NCI-H526 (cell line): ENCODE measurements around the gene TUFM.
A peak's percentile ranks its signal among the peaks of the same experiment; 100 is the strongest.
"Not testable (repeated sequence)": the region's sequence is repeated elsewhere in the genome, so short reads cannot be mapped to it uniquely, and the experiment has no call there.

Experiments used
- DNase-seq, 2 experiments: peaks; one replicate each; lab custom pipeline; 2025; lab: John Stamatoyannopoulos, UW

TUFM gene

DNA sequence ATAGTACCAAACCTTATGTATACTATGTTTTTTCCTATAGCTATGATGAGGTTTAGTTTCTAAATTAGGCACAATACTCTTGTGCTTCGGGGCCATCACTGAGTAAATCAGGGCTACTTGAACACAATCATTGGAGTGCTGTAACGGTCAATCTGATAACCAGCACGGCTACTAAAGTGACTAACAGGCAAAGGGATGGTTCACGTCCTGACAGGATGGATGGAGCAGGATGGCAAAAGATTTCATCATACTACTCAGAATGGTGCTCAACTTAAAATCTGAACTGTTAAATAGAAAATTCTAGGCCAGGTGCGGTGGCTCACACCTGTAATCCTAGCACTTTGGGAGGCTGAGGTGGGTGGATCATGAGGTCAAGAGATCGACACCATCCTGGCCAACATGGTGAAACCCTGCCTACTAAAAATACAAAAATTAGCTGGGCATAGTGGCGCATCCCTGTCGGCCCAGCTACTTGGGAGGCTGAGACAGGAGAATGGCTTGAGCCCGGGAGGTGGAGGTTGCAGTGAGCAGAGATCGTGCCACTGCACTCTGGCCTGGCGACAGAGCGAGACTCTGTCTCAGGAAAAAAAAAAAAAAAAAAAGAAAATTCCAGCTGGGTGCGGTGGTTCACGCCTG lies 7.0 kb downstream of the TUFM start:
- no peak for DNase-seq

DNA sequence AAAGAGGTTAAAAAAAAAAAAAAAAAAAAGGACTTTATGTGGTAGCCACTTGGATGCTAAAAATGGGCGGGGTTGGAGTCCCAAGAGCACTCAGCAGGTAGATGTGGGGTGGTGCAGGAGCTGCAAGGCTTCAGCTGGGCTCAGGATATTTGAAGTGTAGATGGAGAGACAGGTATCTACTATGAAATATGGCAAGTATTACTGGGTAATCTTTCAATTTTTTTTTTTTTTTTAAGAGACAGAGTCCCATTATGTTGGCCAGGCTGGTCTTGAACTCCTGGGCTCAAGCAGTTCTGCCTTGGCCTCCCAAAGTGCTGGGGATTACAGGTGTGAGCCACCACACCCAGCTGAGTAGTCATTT lies 7.6 kb downstream of the TUFM start:
- DNase-seq = no peak

DNA sequence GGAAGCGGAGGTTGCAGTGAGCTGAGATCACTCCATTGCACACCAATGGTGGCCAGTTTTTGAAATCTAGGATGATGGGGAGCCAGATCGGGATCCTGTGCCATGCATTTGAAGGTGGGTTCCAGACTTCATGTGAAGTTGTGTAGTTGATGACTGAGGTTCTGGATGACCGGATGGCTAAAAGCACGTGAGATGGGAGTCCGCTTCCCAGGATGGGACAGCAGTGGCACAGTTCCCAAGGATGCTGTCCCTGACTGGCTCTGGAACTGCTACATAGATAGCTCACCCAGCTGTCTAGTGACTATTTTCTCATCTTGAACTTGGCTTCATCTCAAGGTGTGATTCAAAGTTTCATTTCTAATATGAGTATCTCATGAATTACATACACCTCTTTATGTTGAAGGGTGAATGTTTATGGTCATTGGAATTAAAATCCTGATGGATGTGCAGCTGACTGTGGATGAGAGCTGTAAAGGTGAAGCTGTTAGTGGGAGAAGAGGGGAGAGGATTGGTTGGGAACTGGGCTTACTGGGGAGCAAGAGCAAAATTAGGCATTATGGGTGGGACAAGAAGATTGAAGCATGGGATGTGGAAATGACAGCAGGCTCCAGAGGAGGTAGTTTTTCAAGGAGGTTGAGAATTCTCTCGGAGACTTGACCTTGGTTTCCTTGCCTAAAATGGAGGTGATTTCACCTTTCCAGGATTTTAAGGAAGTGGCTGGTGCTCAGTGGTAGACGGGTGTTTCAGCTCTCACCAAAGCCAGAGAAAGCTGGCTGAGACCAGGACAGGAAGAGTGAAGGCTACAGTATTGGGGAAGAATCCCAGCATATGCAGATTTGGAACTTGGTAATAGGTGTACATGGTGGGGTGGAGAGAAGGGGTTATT lies 8.2 kb downstream of the TUFM start:
- DNase-seq = no peak

DNA sequence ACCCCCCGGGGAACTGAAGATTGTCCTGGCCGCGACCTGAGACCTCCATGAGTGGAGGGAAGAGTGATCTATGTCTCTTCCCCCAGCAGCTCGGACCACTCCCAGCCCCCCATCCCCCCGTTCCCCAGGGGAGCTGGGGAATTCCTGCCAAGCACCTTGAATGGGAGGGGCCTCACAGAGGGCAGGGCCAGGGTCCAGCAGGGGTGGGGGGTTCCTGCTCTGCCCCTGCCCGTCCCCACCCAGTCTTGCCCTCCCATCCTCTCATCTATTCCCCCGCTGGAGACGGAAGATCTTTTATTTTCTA lies 9.4 kb downstream of the TUFM start:
- no peak for DNase-seq

DNA sequence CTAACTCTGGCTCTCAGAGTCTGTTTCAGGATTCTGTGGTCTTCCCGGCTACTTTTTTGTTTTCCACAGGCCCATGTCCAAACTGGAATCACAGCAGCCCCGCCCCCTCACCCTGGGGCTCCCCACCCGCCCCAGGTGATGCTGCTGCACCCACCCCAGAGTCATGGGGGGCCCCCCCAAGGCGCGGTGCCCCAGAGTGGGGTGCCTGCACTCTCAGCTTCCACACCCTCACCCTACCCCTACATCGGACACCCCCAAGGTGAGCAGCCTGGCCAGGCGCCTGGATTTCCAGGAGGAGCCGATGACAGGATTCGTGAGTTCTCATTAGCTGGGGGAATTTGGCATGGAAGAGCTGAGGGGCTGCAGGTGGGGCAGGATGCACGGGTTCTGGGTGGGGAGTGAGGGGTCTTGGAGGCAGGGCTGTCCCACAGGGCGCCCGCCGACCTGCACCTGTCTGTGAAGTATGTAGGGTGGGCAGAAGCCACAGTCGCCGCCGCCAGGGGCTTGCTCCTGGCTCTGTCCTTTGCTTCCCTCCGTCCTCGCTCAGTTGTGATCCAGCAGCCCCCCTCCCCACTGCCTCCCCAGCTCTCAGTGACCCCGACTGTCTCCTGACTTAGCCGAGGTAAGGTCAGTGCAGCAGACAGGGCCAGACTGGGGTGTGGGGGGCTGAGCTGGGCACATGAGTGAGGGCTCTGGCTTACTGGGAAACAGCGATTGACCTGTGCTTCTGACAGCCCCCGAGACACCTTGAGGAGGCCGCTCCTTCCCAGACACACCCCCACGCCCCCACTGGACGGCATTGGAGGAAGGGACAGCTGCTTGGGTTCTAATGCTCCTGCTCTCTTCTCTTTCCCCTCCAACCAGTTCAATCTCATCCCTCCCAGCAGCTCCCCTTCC lies 10.0 kb downstream of the TUFM start:
- no peak for DNase-seq

DNA sequence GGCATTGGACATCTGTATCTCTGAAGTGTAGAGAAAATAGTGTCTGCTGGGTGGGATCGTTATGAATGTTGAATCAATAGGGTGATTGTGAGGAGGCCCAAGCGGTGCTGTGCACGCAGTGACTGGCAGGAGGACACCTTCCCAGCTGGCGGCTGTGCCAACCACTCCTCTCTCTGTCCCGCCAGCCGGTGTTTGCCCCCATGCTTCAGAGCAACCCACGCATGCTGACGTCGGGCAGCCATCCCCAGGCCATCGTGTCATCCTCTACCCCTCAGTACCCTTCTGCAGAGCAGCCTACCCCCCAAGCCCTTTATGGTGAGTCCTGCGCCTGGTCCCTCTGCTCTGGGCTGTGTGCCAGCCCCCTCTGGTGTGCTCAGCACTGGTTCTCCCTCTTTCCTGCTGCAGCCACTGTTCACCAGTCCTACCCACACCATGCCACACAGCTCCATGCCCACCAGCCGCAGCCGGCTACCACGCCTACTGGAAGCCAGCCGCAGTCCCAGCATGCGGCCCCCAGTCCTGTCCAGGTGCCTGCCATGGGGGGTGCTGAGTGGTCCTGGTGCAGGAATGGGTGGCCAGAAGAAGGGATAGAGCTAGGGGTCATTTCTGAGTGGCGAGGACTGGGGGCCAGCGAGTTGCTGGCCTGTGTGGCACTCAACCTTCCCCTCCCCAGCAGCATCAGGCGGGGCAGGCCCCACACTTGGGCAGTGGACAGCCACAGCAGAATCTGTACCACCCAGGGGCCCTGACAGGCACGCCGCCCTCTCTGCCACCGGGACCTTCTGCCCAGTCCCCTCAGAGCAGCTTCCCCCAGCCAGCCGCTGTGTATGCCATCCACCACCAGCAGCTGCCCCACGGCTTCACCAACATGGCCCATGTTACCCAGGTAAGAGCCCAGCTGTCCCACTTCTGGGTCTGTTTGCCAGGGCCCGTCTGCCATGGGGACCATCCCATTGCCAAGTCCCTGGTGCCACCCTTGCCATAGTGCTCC lies 11.0 kb downstream of the TUFM start:
- DNase-seq = no peak

DNA sequence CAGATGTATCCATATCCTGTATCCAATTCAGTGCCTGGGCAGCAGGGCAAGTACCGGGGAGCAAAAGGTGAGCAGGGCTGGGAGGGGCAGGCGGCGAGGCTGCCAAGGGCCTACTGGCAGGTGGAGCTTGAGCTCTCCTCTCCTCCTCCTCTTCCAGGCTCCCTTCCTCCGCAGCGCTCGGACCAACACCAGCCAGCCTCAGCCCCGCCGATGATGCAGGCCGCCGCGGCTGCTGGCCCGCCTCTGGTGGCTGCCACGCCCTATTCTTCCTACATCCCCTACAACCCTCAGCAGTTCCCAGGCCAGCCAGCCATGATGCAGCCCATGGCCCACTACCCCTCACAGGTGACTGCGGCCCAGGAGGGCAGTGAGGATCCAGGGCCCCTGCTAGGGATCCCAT lies 11.8 kb downstream of the TUFM start:
- no peak for DNase-seq

DNA sequence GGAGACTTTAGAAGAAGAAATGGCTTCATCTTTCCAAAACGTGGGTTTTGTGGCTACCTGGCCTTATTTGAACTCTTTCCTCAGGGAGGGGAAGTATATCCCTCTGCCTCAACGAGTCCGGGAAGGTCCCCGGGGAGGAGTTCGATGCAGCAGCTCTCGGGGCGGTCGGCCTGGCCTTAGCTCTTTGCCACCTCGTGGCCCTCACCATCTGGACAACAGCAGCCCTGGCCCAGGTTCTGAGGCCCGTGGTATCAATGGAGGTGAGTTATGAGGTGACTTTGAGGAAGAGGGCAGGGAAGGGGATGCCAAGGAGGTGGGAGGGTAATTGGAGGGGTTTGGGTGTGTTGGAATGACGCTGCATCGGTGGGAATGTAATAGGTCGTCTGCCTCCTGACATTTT lies 15.6 kb downstream of the TUFM start:
- no peak for DNase-seq

DNA sequence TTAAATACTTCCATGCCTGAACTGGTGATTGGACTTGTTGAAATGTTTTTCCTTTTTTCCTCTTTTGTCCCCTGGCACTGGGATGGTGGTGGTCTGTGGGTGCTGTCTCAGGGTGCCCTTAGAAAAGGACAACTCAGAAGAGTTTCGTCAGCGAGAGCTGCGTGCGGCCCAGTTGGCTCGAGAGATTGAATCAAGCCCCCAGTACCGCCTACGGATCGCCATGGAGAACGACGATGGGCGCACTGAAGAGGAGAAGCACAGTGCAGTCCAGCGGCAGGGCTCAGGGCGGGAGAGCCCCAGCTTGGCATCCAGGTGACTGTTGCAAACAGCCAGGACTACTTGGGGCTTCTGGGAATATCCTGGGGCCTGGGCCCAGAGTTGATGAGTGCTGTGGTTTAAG lies 16.4 kb downstream of the TUFM start:
- DNase-seq = no peak

DNA sequence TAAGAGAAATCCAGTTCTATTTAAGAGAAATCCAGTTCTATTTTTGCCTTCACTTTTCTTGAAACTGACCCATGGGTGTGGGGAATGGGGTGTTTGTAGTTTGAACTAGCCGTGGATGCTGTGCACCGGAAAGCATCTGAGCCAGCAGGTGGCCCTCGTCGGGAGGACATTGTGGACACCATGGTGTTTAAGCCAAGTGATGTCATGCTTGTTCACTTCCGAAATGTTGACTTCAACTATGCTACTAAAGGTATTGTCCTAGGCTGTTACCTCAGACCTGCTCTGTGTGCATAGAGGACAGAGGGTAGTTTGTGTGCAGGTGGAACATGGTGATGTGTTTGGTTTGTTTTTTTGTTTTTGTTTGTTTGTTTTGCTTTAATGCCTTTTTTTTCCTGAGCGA lies 20.0 kb downstream of the TUFM start:
- no peak for DNase-seq

DNA sequence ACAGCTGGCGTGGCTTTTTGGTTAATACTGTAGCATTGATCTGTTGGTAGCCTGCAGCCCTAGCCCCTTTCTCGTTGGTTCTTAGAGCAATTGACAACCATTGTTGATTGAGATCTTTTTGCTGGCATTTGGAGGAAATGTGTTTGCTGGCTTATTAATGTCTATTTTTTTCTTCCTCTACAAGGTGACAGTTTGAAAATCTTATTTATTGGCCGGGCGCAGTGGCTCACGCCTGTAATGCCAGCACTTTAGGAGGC lies 21.5 kb downstream of the TUFM start:
- no peak for DNase-seq

DNA sequence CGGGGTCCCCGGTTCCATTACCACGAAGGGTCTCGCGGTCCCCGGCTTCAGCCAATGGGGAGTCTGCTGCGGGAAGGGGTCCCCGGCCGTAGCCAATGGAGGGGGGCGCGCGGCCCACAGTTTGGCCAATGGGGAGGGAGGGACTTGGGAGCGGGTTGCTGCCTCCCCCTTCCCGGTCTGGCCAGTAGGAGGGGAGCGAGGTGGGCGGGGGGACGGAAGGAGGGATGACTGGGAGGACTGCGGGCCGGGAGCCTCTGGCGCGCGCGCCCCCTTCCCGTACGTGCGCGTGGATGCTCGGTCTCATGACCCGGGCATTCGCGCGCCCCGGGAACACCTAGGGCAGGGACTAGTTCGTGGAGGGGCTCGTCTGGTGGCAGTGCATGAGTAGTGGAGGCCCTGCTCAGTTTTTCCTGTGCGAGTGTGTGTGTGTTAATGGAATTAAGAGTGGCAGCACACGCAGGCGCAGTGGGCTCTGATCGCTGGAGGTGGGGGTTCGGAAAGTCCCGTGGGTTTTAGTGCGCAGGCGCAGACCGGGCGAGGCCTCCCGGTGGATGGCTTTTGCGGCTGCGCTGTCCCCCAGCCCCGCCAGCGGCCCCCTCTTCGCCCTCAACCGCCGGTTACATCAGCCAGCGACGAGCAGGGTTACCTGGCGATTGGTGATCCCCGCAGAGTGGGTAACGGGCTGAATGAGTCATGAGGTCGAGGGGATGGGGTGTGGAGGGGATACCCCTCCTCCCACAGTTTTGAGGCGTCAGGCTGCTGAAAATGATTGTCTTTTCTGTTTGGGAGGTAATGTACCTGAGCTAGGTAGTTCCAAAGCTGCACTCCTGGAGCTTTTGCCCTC lies 22.1 kb downstream of the TUFM start:
- DNase-seq = peak; percentile 92 to 97

DNA sequence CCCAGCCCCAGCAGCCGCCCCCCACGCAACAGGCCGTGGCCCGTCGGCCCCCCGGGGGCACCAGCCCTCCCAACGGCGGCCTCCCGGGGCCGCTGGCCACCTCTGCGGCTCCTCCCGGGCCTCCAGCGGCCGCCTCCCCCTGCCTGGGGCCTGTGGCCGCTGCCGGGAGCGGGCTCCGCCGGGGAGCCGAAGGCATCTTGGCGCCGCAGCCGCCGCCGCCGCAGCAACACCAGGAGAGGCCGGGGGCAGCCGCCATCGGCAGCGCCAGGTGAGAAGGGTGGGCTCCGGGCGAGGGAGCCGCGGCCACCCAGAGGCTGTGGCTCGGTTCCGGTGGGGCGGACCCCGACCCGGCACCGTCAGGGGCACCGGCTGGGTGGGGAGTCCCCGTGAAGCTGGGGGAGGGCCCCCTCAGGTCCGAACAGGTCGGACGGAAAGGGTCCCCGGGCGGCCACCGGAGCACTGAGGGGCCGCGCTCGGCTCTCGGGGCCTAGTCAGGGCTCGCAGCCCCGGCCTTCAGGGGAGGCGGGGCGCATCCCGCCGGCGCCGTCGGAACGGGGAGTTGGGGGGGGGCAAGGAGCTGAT lies 22.8 kb downstream of the TUFM start:
- DNase-seq = no peak

DNA sequence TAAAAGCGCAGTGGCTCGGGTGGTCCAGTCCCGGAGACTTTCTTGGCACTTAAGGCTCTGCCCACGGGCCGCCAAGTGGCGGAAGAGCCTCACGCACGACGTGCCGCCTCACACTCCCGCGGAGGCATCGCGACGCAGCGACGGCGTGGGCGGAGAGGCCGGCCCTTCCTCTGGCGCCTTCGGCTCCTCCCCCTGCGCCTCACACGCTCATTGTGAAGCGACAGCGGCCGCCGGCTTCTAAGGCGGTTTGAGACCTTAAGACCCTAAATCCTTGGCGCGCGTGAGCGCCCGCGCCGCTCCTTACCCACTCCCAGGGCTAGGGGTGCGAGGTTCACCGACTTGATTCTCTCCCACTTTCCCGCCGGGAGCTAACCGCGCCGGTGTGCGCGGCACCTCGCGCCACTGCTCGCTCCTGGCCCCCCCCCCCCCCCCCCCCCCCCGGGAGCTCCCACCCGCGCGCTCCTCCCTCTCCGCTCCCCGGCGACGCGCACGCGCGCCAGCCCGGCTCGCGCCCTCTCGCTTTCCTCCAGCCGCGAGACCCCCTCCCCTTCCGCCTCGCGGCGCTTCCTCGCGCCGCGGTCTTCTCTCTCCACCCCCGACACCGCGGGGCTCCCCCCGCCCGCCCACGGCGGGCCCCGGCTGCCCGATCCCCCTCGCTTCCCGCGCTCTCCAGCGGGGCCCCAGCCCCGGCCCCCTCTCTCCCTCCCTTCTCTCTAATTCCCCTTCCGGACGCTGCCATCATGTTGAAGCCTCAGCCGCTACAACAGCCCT lies 23.4 kb downstream of the TUFM start, which contains the start of gene ATXN2L:
Gene ATXN2L (plus strand): TSS at position 480 of the 771 bp plus-strand sequence. CDS start 261 bp downstream, at position 741.
- DNase-seq = peak; percentile 78 to 97

DNA sequence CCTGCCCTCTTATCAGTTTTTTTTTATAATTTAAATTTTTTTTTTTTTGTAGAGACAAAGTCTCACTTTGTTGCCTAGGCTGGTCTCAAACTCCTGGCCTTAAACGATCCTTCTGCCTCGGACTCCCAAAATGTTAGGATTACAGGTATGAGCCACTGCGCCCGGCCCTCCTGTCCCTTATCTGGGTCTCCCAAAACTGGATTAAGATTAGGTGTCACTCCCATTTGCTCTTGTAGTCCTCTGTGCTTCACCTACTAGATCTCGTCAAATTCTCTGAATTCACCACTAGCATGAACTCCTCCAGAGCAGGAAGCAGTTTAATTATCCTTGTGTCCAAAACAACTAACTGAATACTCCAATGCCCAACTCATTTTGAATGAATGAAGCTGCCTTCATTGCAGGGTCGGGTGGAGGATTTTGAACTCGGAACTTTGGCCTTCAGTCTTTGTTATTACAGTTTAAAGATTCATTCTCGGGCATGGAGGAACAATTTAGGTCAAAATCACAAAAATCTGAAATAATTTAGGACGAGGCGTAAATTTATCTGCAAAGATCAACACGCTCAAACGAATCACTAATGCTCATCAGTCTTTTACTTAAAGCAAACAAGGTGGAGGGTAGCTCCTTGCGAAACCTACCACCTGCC lies 24.2 kb downstream of the TUFM start:
- DNase-seq = no peak

DNA sequence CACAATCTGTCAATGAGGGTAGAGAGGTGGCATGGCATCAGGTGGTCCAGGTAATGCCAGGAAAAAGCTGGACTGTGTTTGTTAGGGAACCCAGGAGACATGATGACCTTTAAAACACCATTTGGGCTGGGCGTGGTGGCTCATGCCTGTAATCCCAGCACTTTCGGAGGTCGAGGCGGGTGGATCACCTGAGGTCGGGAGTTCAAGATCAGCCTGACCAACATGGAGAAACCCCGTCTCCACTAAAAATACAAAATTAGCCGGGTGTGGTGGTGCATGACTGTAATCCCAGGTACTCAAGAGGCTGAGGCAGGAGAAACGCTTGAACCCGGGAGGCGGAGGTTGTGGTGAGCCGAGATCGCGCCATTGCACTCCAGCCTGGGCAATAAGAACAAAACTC lies 25.6 kb downstream of the TUFM start:
- DNase-seq = not testable (repeated sequence)

DNA sequence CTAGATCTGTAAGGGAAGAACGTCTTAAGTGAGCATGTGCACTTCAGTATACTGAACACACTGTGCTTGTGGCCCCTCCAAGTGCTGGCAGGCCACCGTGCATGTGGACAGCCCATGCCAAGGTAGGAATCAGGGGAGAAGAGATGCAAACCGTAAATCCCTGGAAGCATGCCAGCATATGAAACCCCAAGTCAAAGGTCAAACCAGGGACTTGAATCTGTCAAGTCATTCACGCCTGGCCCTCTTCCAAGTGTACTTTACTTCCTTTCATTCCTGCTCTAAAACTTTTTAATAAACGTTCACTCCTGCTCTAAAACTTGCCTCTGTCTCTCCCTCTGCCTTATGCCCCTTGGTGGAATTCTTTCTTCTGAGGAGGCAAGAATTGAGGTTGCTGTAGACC lies 26.1 kb downstream of the TUFM start:
- no peak for DNase-seq

DNA sequence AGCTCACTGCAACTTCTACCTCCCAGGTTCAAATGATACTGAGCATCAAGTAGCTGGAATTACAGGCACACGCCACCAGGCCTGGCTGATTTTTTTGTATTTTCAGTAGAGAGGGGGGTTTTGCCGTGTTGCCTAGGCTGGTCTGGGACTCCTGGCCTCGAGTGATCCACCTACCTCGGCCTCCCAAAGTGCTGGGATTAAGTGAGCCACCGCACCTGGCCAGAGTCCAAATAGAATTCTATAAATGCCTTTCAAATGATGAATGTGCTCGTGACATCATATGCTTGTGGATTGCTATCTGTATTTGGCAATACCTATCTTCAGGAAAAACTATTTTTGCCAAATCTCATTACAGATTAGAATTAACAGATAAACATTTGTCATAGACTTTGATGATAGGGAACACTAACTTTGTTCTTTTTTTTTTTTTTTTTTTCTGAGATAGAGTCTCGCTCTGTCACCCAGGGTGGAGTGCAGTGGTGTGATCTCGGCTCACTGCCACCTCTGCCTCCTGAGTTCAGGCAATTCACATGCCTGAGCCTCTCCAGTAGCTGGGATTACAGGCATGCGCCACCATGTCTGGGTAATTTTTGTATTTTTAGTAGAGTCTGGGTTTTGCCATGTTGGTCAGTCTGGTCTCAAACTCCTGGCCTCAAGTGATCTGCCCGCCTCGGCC lies 38.6 kb downstream of the TUFM start:
- not testable (repeated sequence) for DNase-seq
